Measurements from ENCODE around the gene COA6.

The COA6 gene

GRCh38 chr1:234430691-234431090 lies 57.4 kb downstream of the COA6 start:
- TF ChIP-seq CTCF (IDR thresholded peaks at IDR 0.05; ENCODE audit: low read depth, low read length): no peak

DNA sequence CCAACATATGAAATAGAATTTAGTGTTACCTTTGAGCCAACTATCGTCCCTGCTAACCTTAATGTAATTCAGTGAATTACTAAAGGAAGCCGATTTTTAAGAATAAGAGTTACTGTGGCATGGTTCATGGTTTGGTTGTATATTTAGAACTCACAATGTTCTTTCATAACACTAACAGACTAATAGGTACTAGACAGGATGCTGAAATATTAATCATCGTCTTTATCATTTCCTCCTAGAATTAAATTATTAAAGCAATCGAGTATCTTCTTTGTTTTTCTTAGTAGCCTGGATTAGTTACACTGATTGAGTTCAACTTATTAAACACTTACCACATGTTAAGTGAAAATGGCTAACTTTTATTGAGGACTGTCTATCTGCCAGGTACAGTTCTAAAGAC lies 58.0 kb downstream of the COA6 start:
- no peak for TF ChIP-seq CTCF (IDR thresholded peaks at IDR 0.05; ENCODE audit: low read depth, low read length)
- no peak overlapping the region for H3K4me3 ChIP-seq (replicated peaks in 1 of 2; ENCODE audit: low read depth in 2 of 2, low read length in 2 of 2)
- DNase-seq (ENCODE audit: low read depth in 2 of 2): peak in 1 of 2 donors; percentile 15

More at GRCh38 chr1:234430691-234431090, 57.4 kb downstream of the COA6 start:
- no peak overlapping the region for H3K4me3 ChIP-seq (replicated peaks in 1 of 2; ENCODE audit: low read depth in 2 of 2, low read length in 2 of 2)
- DNase-seq (ENCODE audit: low read depth in 2 of 2): no peak

DNA sequence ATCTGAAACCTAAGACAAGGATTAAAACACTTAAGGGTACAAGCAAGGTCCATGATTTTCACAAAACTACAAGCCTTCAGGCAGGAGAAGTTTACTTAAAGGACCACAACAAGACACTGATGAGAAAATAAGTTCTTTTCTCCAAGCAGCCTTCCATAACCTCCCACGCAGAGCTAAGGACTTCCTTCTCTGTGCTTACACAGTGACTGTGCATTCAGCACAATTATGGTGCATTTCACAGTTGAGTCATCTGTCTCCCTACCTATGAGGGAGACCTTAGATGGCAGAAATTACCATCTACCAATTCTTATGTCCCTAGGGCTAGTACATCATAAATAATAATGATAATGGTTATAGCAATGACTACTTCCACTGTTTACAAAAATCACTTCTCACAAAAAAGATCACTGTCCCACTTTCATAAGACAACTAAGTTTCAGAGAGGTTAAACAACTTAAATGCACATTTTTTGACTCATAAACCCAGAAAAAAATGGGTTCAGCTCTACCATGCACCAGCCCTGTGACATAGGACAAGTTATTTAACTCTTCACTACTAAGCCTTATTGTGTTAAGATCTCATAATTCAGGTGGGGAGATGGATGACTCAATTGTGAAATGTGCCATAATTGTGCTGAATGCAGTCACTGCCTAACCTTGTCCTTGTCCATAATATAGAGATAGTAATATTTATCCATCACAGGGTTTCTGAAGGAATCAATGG lies 60.5 kb downstream of the COA6 start:
- no peak overlapping the region for H3K4me3 ChIP-seq (replicated peaks in 1 of 2; ENCODE audit: low read depth in 2 of 2, low read length in 2 of 2)
- peak; percentile 32 to 85 for DNase-seq (ENCODE audit: low read depth in 2 of 2)
- no peak for TF ChIP-seq CTCF (IDR thresholded peaks at IDR 0.05; ENCODE audit: low read depth, low read length)

All from cardiac fibroblast (primary cell).